Measurements from ENCODE around the gene ZMPSTE24.

ZMPSTE24 gene

DNA sequence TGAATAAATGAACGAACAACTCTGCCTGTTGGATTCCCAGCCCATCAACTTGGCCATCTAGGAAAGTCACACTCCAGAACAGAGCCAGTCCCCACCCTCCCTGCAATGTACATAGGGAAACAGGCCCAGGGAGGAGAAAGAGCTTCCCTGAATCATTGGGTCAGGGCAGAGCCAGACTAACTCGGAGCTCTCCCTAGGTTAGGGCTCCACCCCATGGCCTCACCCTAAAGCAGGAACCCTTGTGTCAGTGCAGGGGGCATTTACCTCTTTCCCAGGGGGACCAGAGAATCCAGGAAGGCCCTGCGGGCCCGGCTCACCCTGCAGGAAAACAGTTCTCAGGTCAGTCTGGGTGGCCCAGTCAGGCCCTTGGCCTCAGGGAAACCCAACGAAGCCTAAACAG lies 47.4 kb downstream of the ZMPSTE24 start:
- no peak for ATAC-seq

DNA sequence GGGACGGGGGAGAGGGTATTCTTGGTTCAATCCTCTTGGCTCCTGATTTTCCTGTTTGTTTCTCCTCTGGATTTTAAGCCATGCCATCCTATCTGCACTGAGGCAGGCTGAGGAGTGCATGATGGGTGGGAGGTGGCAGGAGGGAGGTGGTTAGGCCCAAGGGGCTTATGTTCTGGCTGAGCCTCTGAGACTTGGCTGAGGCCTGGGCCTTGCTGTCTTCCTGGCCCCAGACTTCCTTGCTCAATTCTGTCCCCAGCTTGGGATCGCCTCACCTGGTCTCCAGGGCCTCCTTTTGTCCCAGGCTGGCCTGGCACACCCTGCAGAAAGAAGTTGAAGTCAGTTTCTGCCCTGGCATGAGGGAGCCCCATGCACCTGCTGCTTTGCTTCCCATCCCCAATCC lies 47.8 kb downstream of the ZMPSTE24 start:
- no peak for ATAC-seq

DNA sequence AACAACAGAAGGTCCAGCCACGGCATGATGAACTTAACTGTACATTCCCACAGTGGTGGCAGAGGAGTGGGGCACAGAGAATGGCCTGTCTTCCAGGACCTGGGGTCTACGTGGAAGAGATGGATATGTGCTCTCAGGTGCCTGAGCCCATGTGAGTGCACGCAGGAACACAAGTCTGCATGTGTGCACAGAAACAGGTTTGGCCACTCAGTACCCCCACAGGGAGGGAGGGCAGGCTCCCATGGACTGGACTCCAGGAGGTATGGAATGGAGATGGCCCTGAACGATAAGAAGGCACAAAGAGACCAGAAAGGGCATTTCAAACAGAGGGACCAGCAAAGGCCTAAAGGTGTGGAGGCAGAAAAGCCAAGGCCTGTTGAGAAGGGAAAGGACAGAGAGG lies 48.3 kb downstream of the ZMPSTE24 start:
- no peak for ATAC-seq

DNA sequence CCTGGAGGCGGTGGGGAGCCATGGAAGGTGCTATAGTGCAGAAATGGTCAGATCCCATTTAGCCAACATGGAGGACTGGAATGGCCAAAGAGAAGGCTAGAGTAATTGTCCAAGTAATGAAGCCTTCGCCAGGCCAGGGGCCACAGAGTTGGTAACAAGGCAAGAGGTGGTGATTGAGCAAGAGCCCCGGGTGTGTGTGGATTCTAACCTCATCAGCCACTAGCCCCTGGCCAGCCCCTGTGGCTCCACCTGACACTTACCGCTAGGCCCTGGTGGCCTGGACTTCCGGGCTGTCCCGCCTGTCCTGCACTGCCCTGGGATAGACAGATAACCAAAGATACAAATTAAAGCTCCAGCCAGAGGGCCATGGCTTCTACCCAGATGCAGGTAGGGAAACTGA lies 49.1 kb downstream of the ZMPSTE24 start:
- ATAC-seq, result no peak

DNA sequence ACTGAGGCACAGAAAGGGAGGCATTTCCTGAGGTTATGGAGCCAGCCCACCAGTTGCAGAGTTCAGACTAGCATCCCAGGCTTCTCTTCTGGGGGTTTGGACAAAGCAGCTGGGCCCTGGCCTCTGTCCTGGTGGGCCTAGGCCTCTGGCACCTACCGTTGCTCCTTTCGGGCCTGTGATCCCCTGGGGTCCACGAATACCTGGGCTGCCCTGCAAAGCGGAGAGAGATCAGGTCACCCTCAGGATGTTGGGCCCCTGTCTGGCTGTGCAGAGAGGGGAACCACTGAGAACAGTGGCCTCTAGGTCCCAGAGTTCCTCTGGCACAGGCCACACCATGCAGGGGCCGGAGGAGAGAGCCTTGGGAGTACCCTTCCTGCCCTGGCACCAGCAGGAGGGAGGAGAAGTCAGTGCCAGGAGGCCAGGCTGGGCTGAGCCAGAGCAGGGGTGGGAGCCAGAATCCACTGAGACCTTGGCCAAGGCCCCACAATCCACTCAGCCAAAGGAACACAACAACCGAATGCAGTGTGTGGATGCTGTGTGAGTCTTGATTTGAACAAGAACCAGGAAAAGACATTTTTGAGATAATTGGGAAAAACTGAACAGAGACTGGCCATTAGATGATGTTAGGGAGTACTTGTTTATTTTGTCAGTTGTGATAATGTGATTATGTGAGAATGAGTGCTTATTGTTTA lies 50.1 kb downstream of the ZMPSTE24 start:
- ATAC-seq, result no peak

DNA sequence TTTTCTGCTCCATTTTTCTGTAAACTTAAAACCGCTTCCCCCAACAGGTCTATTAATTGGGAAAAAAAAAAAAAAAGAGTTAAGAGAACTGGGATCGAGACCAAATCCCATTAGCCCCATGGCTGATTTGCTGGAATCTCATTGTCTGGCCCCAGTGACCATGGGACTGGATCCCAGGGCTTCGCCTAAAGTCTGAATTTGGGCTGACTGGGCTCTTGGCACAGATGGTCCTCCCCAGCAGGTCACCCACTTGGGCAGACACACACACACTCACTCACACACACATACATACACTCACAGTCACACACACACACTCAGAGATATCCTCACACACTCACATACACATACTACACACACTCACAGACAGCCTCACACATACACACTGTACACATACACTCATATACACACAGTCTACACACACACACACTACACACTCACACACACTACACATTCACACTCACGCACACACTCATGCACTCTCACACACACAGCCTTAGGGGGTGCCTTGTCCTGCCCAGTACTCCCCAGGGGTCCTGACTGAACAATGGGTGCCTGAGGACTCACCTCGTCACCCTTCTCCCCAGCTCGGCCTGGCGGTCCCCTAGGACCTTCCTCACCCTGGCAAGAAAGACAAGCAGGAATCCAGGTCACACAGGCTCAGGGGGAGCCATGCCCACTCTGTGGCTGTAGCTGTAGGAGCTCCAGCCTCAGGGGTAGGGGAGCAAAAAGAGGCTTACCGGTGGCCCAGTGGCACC lies 51.5 kb downstream of the ZMPSTE24 start:
- no peak for ATAC-seq

DNA sequence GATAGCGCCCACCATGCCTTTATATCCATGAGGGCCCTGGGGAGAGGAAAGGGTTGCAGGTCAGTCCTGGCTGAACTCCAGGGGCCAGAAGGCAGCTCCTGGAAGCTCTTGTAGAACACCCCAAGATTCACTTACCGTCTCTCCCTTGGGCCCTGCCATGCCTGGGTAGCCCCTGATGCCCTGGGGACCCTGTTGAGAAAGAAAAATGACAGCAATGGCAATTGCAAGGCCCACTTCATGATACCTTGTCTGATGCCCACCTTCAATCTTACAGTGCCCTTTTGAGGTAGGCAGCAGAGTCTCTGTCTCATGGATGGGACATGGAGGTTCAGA lies 52.1 kb downstream of the ZMPSTE24 start:
- no peak for ATAC-seq

DNA sequence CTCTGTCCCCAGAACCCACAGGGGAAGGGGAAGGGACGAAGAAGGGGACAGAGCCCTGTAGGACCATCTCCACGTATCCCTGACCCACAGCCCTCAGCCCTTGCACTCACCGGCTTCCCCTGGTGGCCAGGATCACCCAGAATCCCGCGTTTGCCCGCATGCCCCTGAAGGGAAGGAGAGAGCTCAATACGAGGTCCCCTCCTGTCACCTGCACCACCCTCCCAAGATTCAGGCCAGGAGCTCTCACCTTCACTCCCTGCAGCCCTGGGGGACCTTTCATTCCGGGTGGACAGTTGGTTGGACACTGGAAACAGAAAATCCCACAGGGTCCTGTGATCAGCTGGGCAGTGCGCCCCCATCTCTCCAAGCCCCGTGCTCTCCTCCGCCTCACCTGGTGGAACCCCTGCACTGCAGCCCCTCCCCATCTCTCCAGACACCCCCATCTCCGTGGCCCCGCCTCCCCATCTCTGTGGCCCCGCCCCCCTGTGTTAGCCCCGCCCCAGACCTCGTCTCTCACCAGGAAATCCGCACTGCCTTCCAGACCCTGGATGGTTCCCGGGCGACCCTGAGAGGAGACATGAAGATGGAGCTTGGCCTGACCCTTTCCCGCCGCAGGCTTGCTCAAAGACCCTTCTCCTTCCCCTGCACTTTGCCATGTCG lies 53.1 kb downstream of the ZMPSTE24 start:
- no peak for ATAC-seq

DNA sequence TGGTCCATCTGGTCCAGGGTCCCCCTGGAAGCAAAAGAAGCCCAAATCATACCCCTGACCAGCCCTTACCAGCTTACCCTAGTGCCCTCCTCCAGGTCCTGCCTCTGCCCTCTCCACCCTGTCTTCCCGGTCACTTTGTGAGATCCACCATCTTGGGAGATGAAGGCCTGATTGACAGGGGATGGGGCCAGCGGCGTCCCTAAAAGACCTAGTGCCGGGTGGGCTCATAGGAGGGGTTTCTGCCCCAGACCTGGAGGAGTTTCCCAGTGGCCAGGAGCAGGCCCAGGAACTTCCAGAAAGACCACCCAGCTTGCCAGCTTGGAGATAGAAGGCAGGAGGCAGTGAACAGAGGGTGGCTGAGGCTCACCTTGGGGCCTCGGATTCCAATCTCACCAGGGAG lies 53.7 kb downstream of the ZMPSTE24 start:
- no peak for ATAC-seq

DNA sequence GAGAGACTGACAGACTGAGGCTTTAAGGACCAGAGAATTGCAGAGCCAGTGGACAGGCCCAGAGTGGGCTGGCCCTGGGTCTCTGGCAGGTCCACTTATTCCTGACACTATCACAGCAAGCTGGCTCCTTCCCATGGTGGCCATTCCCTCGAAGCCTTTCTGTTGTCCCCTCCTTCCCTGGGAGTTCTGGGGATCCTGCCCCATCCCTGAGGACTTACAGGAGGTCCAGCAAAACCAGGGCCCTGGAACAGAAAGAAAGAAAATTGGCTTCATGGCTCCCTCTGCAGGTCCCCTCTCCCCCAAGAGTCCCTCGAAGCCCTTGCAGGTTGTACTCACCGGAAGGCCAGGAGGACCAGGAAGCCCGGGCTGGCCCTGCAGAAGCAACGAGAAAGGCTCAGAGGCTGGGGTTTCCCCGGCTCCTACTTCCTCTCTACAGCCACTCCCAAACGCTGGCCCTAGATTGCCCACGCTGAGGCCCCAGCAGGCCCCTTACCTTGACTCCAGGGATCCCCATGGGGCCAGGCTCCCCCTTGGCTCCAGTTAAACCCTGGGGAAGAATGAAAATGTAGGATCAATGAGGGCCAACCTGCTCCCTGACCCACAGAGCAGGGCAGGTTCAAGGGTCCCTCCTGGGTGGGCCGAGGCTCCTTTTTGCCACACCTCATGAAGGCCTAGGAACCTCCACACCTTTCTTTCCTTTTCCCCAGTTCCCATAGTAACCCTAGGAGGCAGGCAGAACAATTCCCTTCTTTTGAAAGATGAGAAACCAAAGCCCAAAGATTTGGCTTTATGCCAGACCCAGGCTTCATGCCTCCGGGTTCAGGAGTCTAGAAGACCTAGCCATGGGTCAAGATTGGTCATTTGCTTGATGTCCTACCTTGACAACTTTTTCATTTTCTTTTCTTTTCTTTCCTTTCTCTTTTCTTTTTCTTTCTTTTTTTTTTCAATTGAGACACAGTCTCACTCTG lies 54.5 kb downstream of the ZMPSTE24 start:
- peak in 1 of 2 donors; percentile 23 for ATAC-seq

DNA sequence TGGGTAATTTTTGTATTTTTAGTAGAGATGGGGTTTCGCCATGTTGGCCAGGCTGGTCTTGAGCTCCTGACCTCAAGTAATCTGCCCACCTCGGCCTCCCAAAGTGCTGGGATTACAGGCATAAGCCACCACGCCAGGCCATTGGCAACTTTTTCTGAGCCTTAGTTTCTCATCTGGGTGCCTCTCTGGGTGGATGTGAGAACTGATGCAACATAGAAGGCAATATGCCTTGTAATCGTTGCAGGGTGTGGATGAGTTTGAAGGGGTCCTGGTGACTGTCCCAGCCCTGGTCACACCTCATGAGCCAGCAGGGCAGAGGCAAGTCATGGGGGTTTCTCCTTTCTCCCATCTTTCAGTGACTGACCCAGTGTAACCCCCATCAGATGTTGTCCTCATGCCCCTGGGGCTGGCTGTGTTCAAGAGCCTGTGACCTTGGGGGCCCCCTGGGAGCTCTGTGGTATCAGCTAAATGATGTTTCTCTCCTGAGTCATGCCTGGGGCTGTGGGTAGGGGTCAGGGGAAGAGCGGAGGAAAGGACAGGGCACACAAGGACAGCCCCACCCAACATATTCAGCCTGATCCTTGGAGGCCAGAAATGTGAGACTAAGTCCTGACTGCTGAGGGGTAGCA lies 55.4 kb downstream of the ZMPSTE24 start:
- peak in 1 of 2 donors; percentile 4 for ATAC-seq

DNA sequence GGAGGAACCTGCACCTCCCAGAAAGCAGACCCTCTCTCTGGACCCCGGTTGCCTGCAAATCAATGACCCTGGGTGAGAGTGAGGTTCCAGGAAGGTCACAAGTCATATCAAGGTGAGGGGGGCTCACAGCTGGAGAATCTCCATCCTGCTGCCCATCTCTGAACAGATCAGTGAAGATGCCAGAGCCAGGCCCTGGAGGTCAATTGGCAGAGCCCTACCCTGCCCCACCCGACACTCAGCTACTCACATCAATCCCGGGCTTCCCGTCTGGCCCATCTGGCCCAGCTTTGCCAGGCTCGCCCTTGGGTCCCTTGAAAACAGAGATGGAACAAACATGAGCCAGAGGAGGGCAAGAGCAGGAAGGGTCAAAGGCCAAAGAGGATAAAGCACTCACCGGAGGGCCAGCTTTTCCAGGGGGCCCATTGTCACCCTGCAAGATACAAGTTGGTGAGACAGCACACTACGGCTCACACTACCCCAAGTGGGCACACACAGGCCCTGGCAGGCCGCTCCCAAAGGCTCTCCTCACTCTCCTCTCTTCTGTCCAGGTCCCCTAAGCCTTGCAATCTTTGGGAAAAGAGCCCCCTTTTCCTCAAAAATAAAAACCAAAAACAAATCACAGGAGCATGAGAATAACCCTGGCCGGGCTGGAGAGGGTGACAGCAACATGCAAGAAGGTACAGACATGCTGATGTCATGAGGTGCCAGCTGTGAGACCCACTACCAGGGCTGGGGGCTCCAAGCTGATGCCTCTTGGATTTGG lies 56.1 kb downstream of the ZMPSTE24 start:
- no peak for ATAC-seq

DNA sequence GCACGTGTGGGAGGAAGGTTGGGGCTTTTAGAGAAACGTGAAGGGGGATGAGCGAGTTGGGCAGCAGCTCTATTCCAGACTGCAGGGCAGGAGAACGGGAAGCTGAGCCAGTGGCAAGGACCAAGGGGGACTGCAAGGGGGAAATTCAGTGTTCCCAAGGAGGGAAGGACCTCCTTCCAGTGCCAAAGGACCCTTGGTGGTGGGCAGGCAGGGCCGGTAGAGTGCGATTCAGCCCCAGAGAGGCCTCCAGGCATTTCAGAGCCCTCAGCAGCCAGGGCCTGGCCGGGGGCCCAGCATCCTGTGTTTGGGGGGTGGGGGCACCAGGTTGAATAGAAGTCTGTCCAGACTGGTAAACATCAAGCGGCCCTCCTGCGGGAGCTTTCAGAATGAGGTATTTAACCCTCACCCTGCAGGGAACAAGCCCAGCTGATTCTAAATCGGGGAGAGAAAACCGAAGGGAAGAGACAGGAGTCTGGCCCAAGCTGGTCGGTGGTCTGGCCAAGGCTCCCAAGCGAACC lies 56.7 kb downstream of the ZMPSTE24 start:
- no peak for ATAC-seq

DNA sequence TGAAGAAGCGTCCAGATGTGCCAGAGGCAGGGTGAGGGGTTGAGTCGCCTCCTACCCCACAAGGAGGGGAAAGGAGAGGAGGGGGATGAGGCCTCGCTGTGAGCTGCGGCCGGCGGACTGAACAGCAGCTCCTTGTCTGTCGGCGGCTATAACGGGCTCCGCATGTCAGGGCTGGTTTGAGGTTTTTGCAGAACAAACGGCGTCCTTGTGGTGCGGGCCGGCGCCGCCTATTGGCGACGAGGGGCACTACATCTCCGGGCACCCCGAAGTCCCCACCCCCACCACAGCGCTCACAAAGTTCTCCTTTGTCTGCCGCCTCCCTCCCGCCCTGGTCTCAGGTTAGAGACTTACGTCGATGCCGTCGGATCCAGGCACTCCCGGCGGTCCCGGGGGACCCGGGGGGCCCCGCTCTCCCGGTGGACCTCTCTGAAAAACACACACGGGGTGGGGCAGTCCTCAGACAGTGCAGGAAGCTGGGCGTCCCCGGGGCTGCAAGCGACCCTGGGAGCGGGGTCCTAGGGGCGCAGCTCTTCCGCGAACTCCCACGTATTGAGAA lies 57.3 kb downstream of the ZMPSTE24 start:
- ATAC-seq, result peak; percentile 75 to 81

DNA sequence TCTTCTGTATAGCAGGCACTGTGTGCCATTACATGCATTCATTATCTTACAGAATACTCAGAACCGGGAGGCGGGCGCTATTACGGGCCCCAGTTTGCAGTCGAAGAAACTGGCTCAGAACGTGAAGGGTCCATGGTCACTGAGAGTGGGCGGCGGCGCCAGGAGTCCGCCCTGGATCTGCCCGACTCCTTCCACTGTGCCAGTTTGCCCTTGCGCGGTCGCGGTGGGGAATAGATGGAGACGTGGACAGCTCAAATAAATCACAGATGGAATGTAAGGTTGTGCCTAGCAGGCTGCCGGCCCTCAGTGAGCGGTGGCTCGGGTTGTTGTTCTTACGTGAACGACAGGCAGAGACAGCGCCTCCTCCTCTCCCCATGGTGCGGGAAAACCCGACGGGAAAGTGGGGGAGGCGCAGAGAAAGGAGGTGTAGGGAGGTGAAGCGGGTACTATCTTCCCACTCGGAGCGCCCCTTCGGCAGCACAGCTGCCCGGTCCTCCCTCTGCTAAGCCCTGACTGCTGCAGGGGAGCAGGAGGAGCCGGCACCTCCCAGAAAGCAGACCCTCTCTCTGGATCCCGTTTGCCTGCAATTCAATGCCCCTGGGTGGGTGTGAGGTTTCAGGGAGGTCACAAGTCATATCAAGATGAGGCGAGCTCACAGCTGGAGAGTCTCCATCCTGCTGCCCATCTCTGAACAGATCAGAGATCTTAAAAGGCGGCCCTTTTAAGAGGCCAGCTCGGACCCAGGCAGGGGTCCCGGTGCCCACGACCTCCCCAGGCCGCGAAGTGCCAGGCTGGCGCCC lies 58.0 kb downstream of the ZMPSTE24 start:
- ATAC-seq, result peak; percentile 3

DNA sequence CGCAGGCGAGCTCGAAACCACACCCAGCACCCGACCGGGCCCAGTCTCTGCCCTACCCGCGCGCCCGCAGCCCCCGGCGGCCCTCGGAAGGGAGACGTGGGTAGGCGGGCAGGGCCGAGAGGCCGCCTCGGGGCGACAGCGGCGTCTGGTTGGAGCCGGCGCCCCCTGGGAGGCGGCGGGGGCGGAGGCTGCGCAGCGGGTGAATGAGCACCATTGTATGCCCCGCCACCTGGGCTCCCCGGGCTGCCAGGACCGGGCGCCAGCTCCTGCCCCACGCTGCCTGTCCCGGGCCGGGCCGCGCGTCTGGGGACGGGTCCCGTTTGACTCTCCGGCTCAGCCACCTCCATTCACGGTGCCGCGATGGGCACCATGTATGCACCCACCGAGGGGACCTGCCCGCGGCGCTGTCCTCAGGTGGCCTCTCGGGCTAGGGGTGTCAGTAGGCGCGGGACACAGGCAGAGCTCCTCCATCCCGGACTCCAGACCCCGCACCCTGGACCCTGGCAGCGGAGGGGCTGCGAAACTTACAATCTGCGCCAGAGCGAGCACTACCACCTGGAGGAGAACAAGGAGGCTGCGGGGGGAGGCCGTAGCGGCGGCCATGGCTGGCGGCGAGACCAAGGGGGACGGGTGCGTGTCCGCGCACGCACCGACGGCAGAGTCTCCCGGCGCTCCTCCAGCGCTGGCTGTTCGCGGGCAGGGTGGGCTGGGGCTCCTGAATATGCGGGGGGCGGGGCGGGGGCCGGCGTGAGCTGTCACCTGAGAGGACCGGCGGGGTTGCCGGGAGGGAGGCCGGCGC lies 58.8 kb downstream of the ZMPSTE24 start, which contains the start of gene COL9A2:
Gene COL9A2, minus strand, starts transcription at position 692 of the 799 bp plus-strand sequence. Its CDS starts 89 bp downstream, at position 603.
- ATAC-seq, result peak; percentile 50 to 67

DNA sequence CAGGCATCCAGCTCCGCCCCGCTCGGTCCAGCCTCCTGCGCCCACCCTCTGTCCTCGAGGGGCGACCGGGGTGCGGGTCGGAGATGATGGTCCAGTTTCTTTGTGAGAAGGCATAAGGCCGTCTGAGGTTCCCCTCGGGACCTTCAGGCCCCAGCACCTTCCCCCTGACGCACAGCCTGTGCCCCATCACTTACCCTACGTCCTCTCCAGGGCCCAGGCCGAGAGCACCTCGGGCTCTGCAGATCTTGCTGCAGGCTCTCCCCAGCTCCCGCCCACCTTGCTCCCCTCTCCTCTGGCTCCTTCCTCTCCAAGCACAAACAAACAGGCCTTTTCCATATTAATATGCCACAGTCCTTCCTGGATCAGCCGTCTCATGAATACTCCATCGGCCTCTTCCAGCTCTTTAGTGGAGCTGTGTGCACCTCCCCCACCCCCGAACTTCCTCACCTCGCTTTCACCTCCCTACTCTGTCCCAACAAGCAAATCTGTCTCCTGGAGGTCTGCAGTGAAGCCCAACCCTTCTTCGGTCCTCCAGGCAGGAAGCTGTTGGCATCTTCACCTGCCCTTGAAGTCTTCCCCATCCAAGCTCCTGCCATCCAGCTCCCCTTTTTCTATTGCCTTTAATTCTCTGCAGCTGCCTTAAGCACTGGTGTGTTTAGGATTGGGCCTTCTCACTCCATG lies 59.5 kb downstream of the ZMPSTE24 start:
- ATAC-seq, result no peak

DNA sequence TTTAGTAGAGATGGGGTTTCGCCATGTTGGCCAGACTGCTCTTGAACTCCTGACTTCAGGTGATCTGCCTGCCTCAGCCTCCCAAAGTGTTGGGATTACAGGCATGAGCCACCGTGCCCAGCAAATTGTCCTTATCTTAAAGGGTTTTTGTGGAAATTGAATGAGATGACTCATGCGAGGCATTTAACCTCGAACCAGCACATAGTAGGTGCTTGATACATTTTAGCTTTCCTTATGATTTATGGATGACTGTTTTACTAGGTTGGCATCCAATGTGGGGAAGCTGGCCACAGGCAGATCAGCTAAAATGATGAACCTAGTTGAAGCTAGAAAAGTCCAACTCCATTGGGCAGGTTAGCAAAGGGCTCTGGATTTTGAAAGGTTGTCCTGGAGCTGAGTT lies 60.4 kb downstream of the ZMPSTE24 start:
- no peak for ATAC-seq

Data from activated CD4-positive, CD25-positive, alpha-beta regulatory T cell treated with anti-CD3 and anti-CD28 coated beads, Interleukin-2, amount 50 U/mL, for 24 hours (primary cell).